H1 (cell line): ENCODE results near the gene JMJD1C.

Experiments
- CREB1 ChIP-seq: IDR thresholded peaks from 2 replicates; pipeline ENCODE4 v1.6.1; 2012; ENCODE audit warnings: inconsistent platforms
- CTCF ChIP-seq, 3 experiments: IDR thresholded peaks; 1 replicate in 2 of 3; 2 replicates in 1 of 3; pipeline versions ENCODE4 v1.5.1 to v1.6.1; 2011; ENCODE audit warnings: low read length in 3 of 3, mild to moderate bottlenecking in 3 of 3, inconsistent platforms in 2 of 3, low read depth in 1 of 3, moderate library complexity in 1 of 3; ENCODE audit not compliant: insufficient read depth in 1 of 3; ENCODE audit errors: control extremely low read depth in 1 of 3
- MAFK ChIP-seq: IDR thresholded peaks from 2 replicates; pipeline ENCODE4 v1.6.1; 2012; ENCODE audit warnings: low read depth, mild to moderate bottlenecking, improper control_type of control experiment, low read length
- MAX ChIP-seq: IDR thresholded peaks from 2 replicates; pipeline ENCODE4 v1.6.1; 2012; ENCODE audit warnings: inconsistent platforms
- POLR2AphosphoS5 ChIP-seq: IDR thresholded peaks from 2 replicates; pipeline ENCODE4 v1.6.1; 2011; ENCODE audit warnings: low read depth, low read length

GRCh38 chr10:63496561-63496960 lies 30.8 kb upstream of the JMJD1C start:
- TF ChIP-seq POLR2AphosphoS5, result no peak
- TF ChIP-seq CTCF (IDR thresholded peaks at IDR 0.05; ENCODE audit: control extremely low read depth in 1 of 3, insufficient read depth in 1 of 3, low read depth in 1 of 3, low read length in 3 of 3), result no peak
- TF ChIP-seq MAFK, result no peak
- no peak for TF ChIP-seq MAX
- TF ChIP-seq CREB1, result no peak
